Stimulated activated CD8-positive, alpha-beta memory T cell treated with anti-CD3 and anti-CD28 coated beads, Interleukin-4, amount 100 ng/mL, for 48 hours (primary cell): ENCODE data around the gene POU6F2.
"Not testable (repeated sequence)": the region's sequence is repeated elsewhere in the genome, so short reads cannot be mapped to it uniquely, and the experiment has no call there.

Experiments used
- DNase-seq: peaks from one replicate; pipeline ENCODE4 v3.0.0-alpha.2; 2020

The POU6F2 gene

GRCh38 chr7:39194388-39194787, 216.7 kb downstream of the POU6F2 start:
- not testable (repeated sequence) for DNase-seq

- DNase-seq = no peak
Measured at GRCh38 chr7:39195967-39196366, 218.3 kb downstream of the POU6F2 start.

- no peak for DNase-seq
Measured at GRCh38 chr7:39197831-39198230, 220.1 kb downstream of the POU6F2 start.

- no peak for DNase-seq
Measured at GRCh38 chr7:39198556-39198955, 220.8 kb downstream of the POU6F2 start.

GRCh38 chr7:39199006-39199405, 221.3 kb downstream of the POU6F2 start:
- no peak for DNase-seq

- no peak for DNase-seq
Measured at GRCh38 chr7:39199951-39200350, 222.2 kb downstream of the POU6F2 start.

- DNase-seq = no peak
Measured at GRCh38 chr7:39202041-39202440, 224.3 kb downstream of the POU6F2 start.

- no peak for DNase-seq
Measured at GRCh38 chr7:39210362-39210761, 232.7 kb downstream of the POU6F2 start.

- DNase-seq = no peak
Measured at GRCh38 chr7:39211581-39211980, 233.9 kb downstream of the POU6F2 start.

- DNase-seq = no peak
Measured at GRCh38 chr7:39212876-39213275, 235.2 kb downstream of the POU6F2 start.

- DNase-seq = no peak
Measured at GRCh38 chr7:39217783-39218182, 240.1 kb downstream of the POU6F2 start.

GRCh38 chr7:39219869-39220268, 242.2 kb downstream of the POU6F2 start:
- no peak for DNase-seq

GRCh38 chr7:39221901-39222300, 244.2 kb downstream of the POU6F2 start:
- no peak for DNase-seq

GRCh38 chr7:39228946-39229345, 251.2 kb downstream of the POU6F2 start:
- DNase-seq = no peak

GRCh38 chr7:39233851-39234529, 256.3 kb downstream of the POU6F2 start:
- no peak for DNase-seq

GRCh38 chr7:39238234-39238869, 260.6 kb downstream of the POU6F2 start:
- DNase-seq = no peak

- DNase-seq = no peak
Measured at GRCh38 chr7:39240864-39241263, 263.2 kb downstream of the POU6F2 start.

- no peak for DNase-seq
Measured at GRCh38 chr7:39247576-39247975, 269.9 kb downstream of the POU6F2 start.

- no peak for DNase-seq
Measured at GRCh38 chr7:39248041-39248691, 270.5 kb downstream of the POU6F2 start.

- DNase-seq = no peak
Measured at GRCh38 chr7:39248692-39249090, 271.0 kb downstream of the POU6F2 start.

- no peak for DNase-seq
Measured at GRCh38 chr7:39249635-39250152, 272.0 kb downstream of the POU6F2 start.

- no peak for DNase-seq
Measured at GRCh38 chr7:39252916-39253315, 275.2 kb downstream of the POU6F2 start.

- no peak for DNase-seq
Measured at GRCh38 chr7:39259391-39260003, 281.8 kb downstream of the POU6F2 start.
